GM10847 (cell line): ENCODE results near the gene PQBP1.

Source experiments
- POLR2A ChIP-seq: IDR thresholded peaks from 2 replicates; pipeline ENCODE4 v1.6.1; 2011; ENCODE audit not compliant: insufficient read length; ENCODE audit errors: extremely low read depth

The PQBP1 gene

GRCh38 chrX:48917139-48918001 is 19.6 kb downstream of the PQBP1 start:
- TF ChIP-seq POLR2A: no peak

- TF ChIP-seq POLR2A: no peak
Measured at GRCh38 chrX:48918301-48918642, 20.5 kb downstream of the PQBP1 start.

- peak; percentile 96 for TF ChIP-seq POLR2A
Measured at GRCh38 chrX:48918643-48919340, 21.1 kb downstream of the PQBP1 start, which contains the start of gene PIM2. Gene PIM2, minus strand, starts transcription at chrX:48919024. Its CDS starts 190 bp downstream, at chrX:48918834.

- TF ChIP-seq POLR2A: no peak
Measured at GRCh38 chrX:48919360-48919841, 21.7 kb downstream of the PQBP1 start.

GRCh38 chrX:48919947-48920717 is 22.4 kb downstream of the PQBP1 start:
- TF ChIP-seq POLR2A: no peak

- TF ChIP-seq POLR2A: no peak
Measured at GRCh38 chrX:48920718-48921104, 23.0 kb downstream of the PQBP1 start.

- no peak for TF ChIP-seq POLR2A
Measured at GRCh38 chrX:48923771-48924170, 26.0 kb downstream of the PQBP1 start.

- TF ChIP-seq POLR2A: no peak
Measured at GRCh38 chrX:48924270-48924669, 26.5 kb downstream of the PQBP1 start.

GRCh38 chrX:48927123-48927522 is 29.4 kb downstream of the PQBP1 start:
- no peak for TF ChIP-seq POLR2A

GRCh38 chrX:48927736-48928382 is 30.1 kb downstream of the PQBP1 start:
- TF ChIP-seq POLR2A: no peak

- no peak for TF ChIP-seq POLR2A
Measured at GRCh38 chrX:48933757-48934156, 36.0 kb downstream of the PQBP1 start.

GRCh38 chrX:48934581-48935300 is 37.0 kb downstream of the PQBP1 start:
- no peak for TF ChIP-seq POLR2A

GRCh38 chrX:48935301-48935670 is 37.6 kb downstream of the PQBP1 start:
- no peak for TF ChIP-seq POLR2A

GRCh38 chrX:48936429-48937053 is 38.8 kb downstream of the PQBP1 start:
- no peak for TF ChIP-seq POLR2A
